ENCODE results near the gene CD63. TPM values are rescaled to one million over a fixed set of nuclear protein-coding genes. Genes with fewer than 3 reads are reported as not detected.

CD63 gene
- total and polyA plus RNA-seq, 9 of the 15 experiments (the other 6 are each of a cell fraction or from before 2014, with no cell fraction given): 313 to 735 (median 433) TPM

GRCh38 chr12:55686366-55687010 lies 42.3 kb downstream of the CD63 start (continued):
- TF ChIP-seq SIX5 (IDR thresholded peaks at IDR 0.05; ENCODE audit: borderline replicate concordance in 1 of 2, insufficient read depth in 1 of 2, low read depth in 1 of 2, low read length in 2 of 2) (no peak), RBM25 (IDR thresholded peaks at IDR 0.05; ENCODE audit: low read depth, low read length, severe bottlenecking) (no peak), NCOA4 (IDR thresholded peaks at IDR 0.05; ENCODE audit: partially characterized antibody) (no peak)

GRCh38 chr12:55685671-55686070 lies 43.1 kb downstream of the CD63 start:
- Histone ChIP-seq H3K9ac (ENCODE audit: insufficient read depth in 1 of 2, low read depth in 2 of 2, low read length in 2 of 2) (no peak overlapping the region), H3K36me3 (ENCODE audit: control insufficient read depth, insufficient read depth, low read length) (no peaks in the 10 kb centered on the region), H2AFZ (ENCODE audit: low read depth, low read length) (no peak overlapping the region), H3K9me1 (ENCODE audit: control insufficient read depth, insufficient read depth, low read length) (no peaks in the 10 kb centered on the region), H4K20me1 (replicated peaks; ENCODE audit: control insufficient read depth, insufficient read depth, low read length) (no peaks in the 10 kb centered on the region), H3K27ac (ENCODE audit: extremely low read depth, low read depth, low read length) (no peak overlapping the region), H3K27me3 (ENCODE audit: control insufficient read depth in 2 of 2, insufficient read depth in 2 of 2, low read length in 2 of 2) (peaks cover 38 to 54% of the 10 kb centered on the region in 2 experiments), H3K4me1 (replicated peaks in 1 of 2; ENCODE audit: control insufficient read depth in 2 of 2, insufficient read depth in 2 of 2, low read length in 2 of 2) (peaks cover 0 to 11% of the 10 kb centered on the region in 2 experiments; a peak in 2 of 5 replicates), H3K9me3 (replicated peaks; ENCODE audit: control insufficient read depth, insufficient read depth, low read depth, low read length) (no peaks in the 10 kb centered on the region), H3K4me2 (ENCODE audit: insufficient read depth, low read length) (no peak overlapping the region), H3K79me2 (ENCODE audit: control insufficient read depth, insufficient read depth, low read length) (no peaks in the 10 kb centered on the region), H3K4me3 (no peak overlapping the region)
- in situ Hi-C loops (cut with MboI): no loop called here
- no TSS peak for BruUV-seq (replicated peaks)
- DNase-seq (ENCODE audit: extremely low read depth in 1 of 4, low spot score in 3 of 4): no peak
- intact Hi-C loops (cut with micrococcal nuclease): no loop called here
- no peak for FAIRE-seq
- CTCF ChIA-PET (ENCODE audit: low intra/inter-chr PET ratio): no interaction called here
- 0% methylated on average over 5 of the region's 5 CpGs for WGBS (ENCODE audit: insufficient coverage, low coverage, missing lambda C conversion rate)
- no peak for ATAC-seq
- POLR2A ChIA-PET: interaction anchor here (0.6 kb wide), 2 partner anchors 25 to 84 kb away, joined by 3 to 5 read pairs; no protein-coding TSS in a partner anchor
- TF ChIP-seq AFF1 (IDR thresholded peaks at IDR 0.05; ENCODE audit: low read depth in 1 of 2, partially characterized antibody in 2 of 2) (no peak), ZC3H8 (IDR thresholded peaks at IDR 0.05) (no peak), USF2 (CRISPR knock-in tag; IDR thresholded peaks at IDR 0.05) (no peak), HDAC2 (IDR thresholded peaks at IDR 0.05) (no peak), E2F1 (CRISPR knock-in tag; IDR thresholded peaks at IDR 0.05) (no peak)

Measured in K562 (cell line).